ENCODE data around the gene DHX35.

The DHX35 gene

GRCh38 chr20:39029364-39029763 lies 67.2 kb downstream of the DHX35 start:
- CTCF ChIA-PET: interaction anchor here (0.6 kb wide), 1 partner anchor 21 kb away, joined by 3 read pairs; no protein-coding TSS in a partner anchor
- POLR2A ChIA-PET: no interaction called here
- TF ChIP-seq ELF4 (IDR thresholded peaks at IDR 0.05) (no peak), FOXK2 (IDR thresholded peaks at IDR 0.05) (no peak), FOXA1 (IDR thresholded peaks at IDR 0.05) (no peak), BHLHE40 (IDR thresholded peaks at IDR 0.05; ENCODE audit: borderline replicate concordance) (no peak), HDGF (IDR thresholded peaks at IDR 0.05; ENCODE audit: borderline replicate concordance) (no peak), PKNOX1 (IDR thresholded peaks at IDR 0.05) (no peak), SP1 (IDR thresholded peaks at IDR 0.05) (no peak), ZNF384 (IDR thresholded peaks at IDR 0.05) (no peak), NFRKB (IDR thresholded peaks at IDR 0.05) (no peak), LEF1 (IDR thresholded peaks at IDR 0.05; ENCODE audit: borderline replicate concordance) (no peak)
- DNase-seq (ENCODE audit: extremely low spot score): no peak

GRCh38 chr20:39032997-39033396 lies 70.9 kb downstream of the DHX35 start:
- no peak for DNase-seq (ENCODE audit: extremely low spot score)
- CTCF ChIA-PET: no interaction called here
- TF ChIP-seq HDGF (IDR thresholded peaks at IDR 0.05; ENCODE audit: borderline replicate concordance) (no peak), FOXM1 (IDR thresholded peaks at IDR 0.05; ENCODE audit: borderline replicate concordance) (no peak)
- POLR2A ChIA-PET: no interaction called here

GRCh38 chr20:39036011-39036410 lies 73.9 kb downstream of the DHX35 start:
- DNase-seq (ENCODE audit: extremely low spot score): no peak
- CTCF ChIA-PET: interaction anchor here (0.5 kb wide), 1 partner anchor 399 kb away, joined by 7 read pairs; no protein-coding TSS in a partner anchor
- TF ChIP-seq SP1 (IDR thresholded peaks at IDR 0.05) (no peak), LEF1 (IDR thresholded peaks at IDR 0.05; ENCODE audit: borderline replicate concordance) (no peak), ZNF384 (IDR thresholded peaks at IDR 0.05) (no peak), FOXK2 (IDR thresholded peaks at IDR 0.05) (no peak), ARNT (IDR thresholded peaks at IDR 0.05) (no peak), TARDBP (IDR thresholded peaks at IDR 0.05) (no peak)
- POLR2A ChIA-PET: interaction anchor here (0.6 kb wide), 1 partner anchor 104 kb away, joined by 3 read pairs; no protein-coding TSS in a partner anchor

- CTCF ChIA-PET: no interaction called here
- POLR2A ChIA-PET: no interaction called here
Measured at GRCh38 chr20:39036851-39037250, 74.7 kb downstream of the DHX35 start.

GRCh38 chr20:39038047-39038446 lies 75.9 kb downstream of the DHX35 start:
- ChIA-PET CTCF (interaction anchor here (0.6 kb wide), 1 partner anchor 463 kb away, joined by 3 read pairs; no protein-coding TSS in a partner anchor), POLR2A (no interaction called here)
- no peak for DNase-seq (ENCODE audit: extremely low spot score)
- no peak for TF ChIP-seq PKNOX1 (IDR thresholded peaks at IDR 0.05)
- TF ChIP-seq FOXK2 (IDR thresholded peaks at IDR 0.05): no peak
- TF ChIP-seq ZNF384 (IDR thresholded peaks at IDR 0.05): no peak
- no peak for TF ChIP-seq NFRKB (IDR thresholded peaks at IDR 0.05)
- no peak for TF ChIP-seq ARNT (IDR thresholded peaks at IDR 0.05)
- TF ChIP-seq LEF1 (IDR thresholded peaks at IDR 0.05; ENCODE audit: borderline replicate concordance): no peak
- TF ChIP-seq CTBP1 (IDR thresholded peaks at IDR 0.05; ENCODE audit: borderline replicate concordance): no peak
- TF ChIP-seq SP1 (IDR thresholded peaks at IDR 0.05): no peak
- TF ChIP-seq FOXA1 (IDR thresholded peaks at IDR 0.05): no peak
- no peak for TF ChIP-seq L3MBTL2 (conservative IDR thresholded peaks at IDR 0.05)
- TF ChIP-seq ELF4 (IDR thresholded peaks at IDR 0.05): no peak
- TF ChIP-seq HDGF (IDR thresholded peaks at IDR 0.05; ENCODE audit: borderline replicate concordance): no peak

More at GRCh38 chr20:39036851-39037250, 74.7 kb downstream of the DHX35 start:
- TF ChIP-seq L3MBTL2 (conservative IDR thresholded peaks at IDR 0.05): no peak
- no peak for TF ChIP-seq FOXK2 (IDR thresholded peaks at IDR 0.05)
- TF ChIP-seq ELF4 (IDR thresholded peaks at IDR 0.05): no peak
- TF ChIP-seq NFRKB (IDR thresholded peaks at IDR 0.05): no peak
- no peak for TF ChIP-seq PKNOX1 (IDR thresholded peaks at IDR 0.05)
- no peak for TF ChIP-seq ARNT (IDR thresholded peaks at IDR 0.05)
- no peak for TF ChIP-seq FOXM1 (IDR thresholded peaks at IDR 0.05; ENCODE audit: borderline replicate concordance)
- TF ChIP-seq HDGF (IDR thresholded peaks at IDR 0.05; ENCODE audit: borderline replicate concordance): no peak
- TF ChIP-seq ZNF384 (IDR thresholded peaks at IDR 0.05): no peak
- no peak for TF ChIP-seq SP1 (IDR thresholded peaks at IDR 0.05)
- TF ChIP-seq BHLHE40 (IDR thresholded peaks at IDR 0.05; ENCODE audit: borderline replicate concordance): no peak
- no peak for TF ChIP-seq SUZ12 (IDR thresholded peaks at IDR 0.05)
- TF ChIP-seq FOXA1 (IDR thresholded peaks at IDR 0.05): no peak
- no peak for TF ChIP-seq TARDBP (IDR thresholded peaks at IDR 0.05)
- TF ChIP-seq CTBP1 (IDR thresholded peaks at IDR 0.05; ENCODE audit: borderline replicate concordance): no peak
- no peak for TF ChIP-seq LEF1 (IDR thresholded peaks at IDR 0.05; ENCODE audit: borderline replicate concordance)
- no peak for DNase-seq (ENCODE audit: extremely low spot score)

- POLR2A ChIA-PET: no interaction called here
- TF ChIP-seq ELF4 (IDR thresholded peaks at IDR 0.05): no peak
- no peak for TF ChIP-seq FOXM1 (IDR thresholded peaks at IDR 0.05; ENCODE audit: borderline replicate concordance)
- no peak for TF ChIP-seq PKNOX1 (IDR thresholded peaks at IDR 0.05)
- TF ChIP-seq FOXK2 (IDR thresholded peaks at IDR 0.05): no peak
- TF ChIP-seq HDGF (IDR thresholded peaks at IDR 0.05; ENCODE audit: borderline replicate concordance): no peak
- TF ChIP-seq ARNT (IDR thresholded peaks at IDR 0.05): no peak
- TF ChIP-seq ZNF384 (IDR thresholded peaks at IDR 0.05): no peak
- no peak for TF ChIP-seq LEF1 (IDR thresholded peaks at IDR 0.05; ENCODE audit: borderline replicate concordance)
- no peak for TF ChIP-seq SP1 (IDR thresholded peaks at IDR 0.05)
- no peak for TF ChIP-seq BHLHE40 (IDR thresholded peaks at IDR 0.05; ENCODE audit: borderline replicate concordance)
- TF ChIP-seq NFRKB (IDR thresholded peaks at IDR 0.05): no peak
- TF ChIP-seq FOXA1 (IDR thresholded peaks at IDR 0.05): no peak
- no peak for TF ChIP-seq L3MBTL2 (conservative IDR thresholded peaks at IDR 0.05)
- no peak for TF ChIP-seq TARDBP (IDR thresholded peaks at IDR 0.05)
- no peak for TF ChIP-seq SUZ12 (IDR thresholded peaks at IDR 0.05)
- TF ChIP-seq CTBP1 (IDR thresholded peaks at IDR 0.05; ENCODE audit: borderline replicate concordance): no peak
- CTCF ChIA-PET: no interaction called here
- DNase-seq (ENCODE audit: extremely low spot score): no peak
Measured at GRCh38 chr20:39038495-39038894, 76.4 kb downstream of the DHX35 start.
